GM19438 (cell line): Measurements from ENCODE around the gene CDC42EP2.

ENCODE experiments used
- ATAC-seq: cut with Tn5 transposase; IDR thresholded peaks from one replicate; pipeline ENCODE4 v1.9.1; 2021; ENCODE audit warnings: low read depth; ENCODE audit not compliant: unreplicated experiment

Gene CDC42EP2

GRCh38 chr11:65297026-65297672 lies 17.5 kb upstream of the CDC42EP2 start:
- ATAC-seq = no peak

DNA sequence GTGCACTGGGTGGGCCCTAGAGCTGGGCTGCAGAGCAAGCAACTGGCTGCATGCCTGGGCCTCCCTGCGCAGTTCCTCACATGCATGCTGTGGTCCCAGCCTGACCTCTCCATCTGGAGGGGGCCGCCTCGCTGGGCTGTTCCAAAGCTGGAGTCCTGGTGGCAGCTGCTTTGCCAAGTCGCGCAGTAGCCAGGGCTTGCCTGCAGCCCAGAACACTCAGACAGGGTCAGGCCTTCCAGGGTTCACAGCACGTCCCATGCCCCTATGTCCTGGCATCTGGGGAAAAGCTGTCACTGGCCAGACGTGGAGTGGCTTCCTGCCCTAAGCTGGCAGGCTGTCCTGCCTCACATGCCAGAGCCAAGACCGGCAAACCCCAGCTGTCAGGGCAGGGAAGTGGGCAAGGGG lies 16.5 kb upstream of the CDC42EP2 start:
- no peak for ATAC-seq

DNA sequence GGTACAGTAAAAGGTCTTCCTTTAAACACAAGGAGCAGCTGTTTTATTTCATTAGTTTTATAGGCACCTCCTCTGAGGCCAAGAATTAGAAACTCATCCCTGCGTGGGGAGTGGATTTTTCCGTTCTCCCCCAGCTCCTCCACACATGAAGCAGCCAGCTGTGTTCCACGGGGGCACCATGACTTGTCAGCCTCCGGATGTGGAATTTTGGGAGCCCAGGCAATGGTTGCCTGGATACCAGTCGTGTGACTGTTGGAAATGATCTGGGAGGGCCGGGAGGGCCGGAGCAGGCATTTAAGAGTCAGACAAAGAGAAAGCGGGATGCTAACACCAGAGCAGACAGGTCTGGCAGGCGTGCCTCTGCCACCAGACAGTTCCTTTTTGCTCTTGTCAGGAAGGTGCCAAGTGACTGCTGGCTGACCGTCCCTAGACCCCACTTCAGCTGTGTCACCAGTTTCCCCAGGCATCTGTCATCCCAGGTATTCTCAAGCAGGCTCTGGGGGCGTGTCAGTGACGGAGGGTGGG lies 15.9 kb upstream of the CDC42EP2 start:
- no peak for ATAC-seq

DNA sequence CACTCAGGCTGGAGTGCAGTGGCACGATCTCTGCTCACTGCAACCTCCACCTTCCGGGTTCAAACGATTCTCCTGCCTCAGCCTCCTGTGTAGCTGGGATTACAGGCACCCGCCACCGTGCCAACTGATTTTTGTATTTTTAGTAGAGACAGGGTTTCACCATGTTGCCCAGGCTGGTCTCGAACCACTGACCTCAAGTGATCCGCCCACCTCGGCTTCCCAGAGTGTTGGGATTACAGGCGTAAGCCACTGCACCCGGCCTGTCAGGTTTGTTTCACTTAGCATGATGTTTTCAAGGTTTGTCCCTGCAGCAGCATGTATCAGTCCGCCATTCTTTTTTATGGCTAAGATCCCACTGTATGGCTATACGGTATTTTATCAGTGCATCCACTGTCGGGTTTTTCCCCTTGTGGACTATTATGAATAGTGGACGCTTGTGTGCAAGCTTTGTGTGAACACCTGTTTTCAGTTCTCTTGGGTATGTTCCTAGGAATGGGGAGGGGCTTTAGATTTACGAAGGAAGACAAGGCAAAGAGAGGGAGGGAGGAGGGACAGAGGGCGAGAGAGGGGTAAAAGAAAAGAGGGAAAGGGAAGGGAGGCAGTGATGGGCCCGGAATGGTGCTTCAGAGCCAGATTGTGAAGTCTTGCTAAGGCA lies 13.9 kb upstream of the CDC42EP2 start:
- ATAC-seq = no peak

GRCh38 chr11:65301491-65302329 lies 13.0 kb upstream of the CDC42EP2 start:
- ATAC-seq = no peak

DNA sequence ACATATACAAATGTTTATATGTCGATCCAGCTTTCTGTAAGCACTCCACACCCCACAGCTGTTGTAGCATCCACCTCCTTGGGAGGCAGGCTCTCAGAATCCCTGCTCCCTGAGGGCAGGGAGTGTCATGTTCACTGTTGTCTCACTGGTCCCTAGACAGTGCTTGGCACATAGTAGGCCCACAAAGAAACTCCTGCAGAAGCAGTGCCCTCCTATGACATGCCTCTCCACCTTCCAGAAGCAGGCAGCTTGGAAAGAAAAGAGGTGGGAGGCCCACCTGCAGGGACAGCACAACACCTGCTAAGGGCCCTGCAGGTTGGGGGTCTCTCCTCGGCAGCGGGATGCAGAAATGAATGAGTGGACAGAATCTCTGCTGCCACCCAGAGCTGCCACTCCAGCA lies 11.1 kb upstream of the CDC42EP2 start:
- no peak for ATAC-seq

DNA sequence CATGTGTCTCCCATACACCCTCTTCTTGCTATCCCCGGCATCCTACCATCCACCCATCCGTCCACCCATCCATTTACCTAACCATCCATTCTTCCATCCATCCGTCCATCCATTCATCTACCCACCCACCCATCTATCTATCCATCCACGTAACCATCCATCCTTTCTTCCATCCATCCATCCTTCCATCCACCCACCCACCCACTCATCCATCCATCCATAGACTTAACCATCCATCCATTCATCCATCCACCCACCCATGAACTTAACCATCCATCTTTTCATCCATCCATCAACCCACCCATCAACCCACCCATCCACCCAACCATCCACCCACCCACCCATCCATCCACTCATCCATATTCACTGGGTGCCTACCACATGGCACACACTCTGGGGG lies 10.6 kb upstream of the CDC42EP2 start:
- ATAC-seq = no peak

- no peak for ATAC-seq
Measured at GRCh38 chr11:65304613-65305012, 10.1 kb upstream of the CDC42EP2 start.

DNA sequence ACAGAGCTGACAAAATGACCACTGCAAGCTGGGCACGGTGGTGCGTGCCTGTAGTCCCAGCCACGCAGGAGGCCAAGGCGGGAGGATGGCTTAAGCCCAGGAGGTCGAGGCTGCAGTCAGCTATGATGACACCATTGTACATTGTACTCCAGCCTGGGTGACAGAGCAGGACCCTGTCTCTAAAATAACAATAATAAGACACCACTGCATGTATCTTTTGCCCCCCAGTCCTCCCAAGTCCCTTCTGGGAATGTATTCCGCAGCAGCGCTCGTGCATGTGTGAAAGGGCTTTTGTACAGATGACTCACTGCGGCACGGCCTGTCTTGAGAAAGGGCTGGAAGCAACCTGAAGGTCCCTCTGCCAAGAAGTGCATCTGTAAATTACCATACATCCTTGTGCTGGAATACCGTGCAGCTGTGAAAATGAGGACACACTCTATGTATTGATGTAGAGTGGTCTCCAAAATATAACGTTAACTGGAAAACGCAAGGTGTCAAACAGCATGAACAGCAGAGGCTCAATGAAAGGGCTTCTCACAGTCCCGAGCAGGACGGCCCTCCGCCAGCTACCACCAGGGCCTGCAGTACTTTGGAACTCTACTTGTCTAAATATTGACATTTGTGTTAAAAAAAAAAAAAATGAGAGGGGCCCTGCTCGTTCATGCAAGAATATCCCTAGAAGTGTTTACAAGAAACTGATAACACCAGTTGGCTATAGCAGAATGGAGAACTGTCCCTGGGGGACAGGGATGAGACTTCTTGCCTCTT lies 9.0 kb upstream of the CDC42EP2 start:
- ATAC-seq = no peak

DNA sequence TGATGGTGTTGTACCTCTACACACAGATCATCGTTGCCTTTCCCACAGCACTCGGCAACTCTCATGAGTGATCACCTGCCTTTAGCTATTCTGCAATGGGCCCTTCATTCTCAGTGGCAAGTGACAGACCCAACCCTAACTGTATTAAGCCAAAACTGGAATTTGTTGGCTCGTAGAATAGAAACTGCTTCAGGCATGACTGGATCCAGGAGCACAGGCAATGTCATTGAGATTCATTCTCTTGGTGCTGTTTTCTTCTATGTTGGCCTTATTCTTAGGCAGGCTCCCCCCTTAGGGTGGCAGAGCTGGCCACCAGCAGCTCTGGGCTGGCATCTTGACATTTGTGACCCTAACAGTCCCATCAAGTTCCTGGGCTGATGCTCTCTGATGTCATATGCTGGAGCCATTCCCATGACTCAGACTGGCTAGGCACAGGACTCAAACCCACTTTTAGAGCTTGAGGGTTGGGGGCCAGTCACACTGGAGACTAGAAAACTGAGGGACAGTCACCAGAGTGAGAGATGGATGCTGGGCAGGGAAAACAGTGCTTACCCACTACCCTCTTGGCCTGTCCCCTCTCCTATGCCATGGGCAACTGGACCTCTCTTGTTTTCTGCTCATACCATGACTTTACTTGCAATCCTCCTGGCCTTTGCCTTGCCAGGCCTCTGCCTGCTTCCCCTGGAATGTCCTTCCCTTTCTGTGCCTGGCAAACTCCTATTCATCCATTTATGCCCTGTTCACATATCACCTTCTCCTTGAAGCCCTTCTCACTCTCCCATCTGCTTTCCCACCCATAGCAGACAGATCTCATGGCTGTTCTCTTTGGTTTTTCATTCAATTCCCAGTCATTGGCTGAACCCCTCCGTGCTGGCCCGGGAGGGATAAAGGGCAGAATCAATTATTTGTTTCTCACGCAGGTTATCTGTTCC lies 7.1 kb upstream of the CDC42EP2 start:
- no peak for ATAC-seq

GRCh38 chr11:65308281-65308891 lies 6.3 kb upstream of the CDC42EP2 start:
- ATAC-seq = no peak

DNA sequence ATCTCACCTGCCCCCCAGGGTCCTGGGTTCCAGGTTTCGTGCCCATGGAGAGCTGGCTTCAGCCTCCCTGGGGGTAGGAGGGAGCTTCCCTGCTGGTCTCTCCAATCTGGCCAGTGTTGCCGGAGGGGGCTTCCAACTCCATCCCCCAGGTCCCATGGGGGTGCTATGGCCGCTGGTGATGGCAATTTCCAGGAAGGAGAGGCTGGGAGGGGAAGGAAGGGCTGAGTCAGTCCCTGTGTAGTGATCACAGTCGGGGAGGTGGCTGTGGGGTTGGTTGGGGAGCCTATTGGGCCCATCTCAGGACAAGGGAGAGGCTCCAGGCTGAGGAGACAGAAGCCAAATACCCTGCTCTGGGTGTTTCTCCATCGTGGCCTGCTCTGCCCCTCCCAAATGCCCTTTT lies 5.7 kb upstream of the CDC42EP2 start:
- no peak for ATAC-seq

GRCh38 chr11:65310215-65310614 lies 4.5 kb upstream of the CDC42EP2 start:
- no peak for ATAC-seq

DNA sequence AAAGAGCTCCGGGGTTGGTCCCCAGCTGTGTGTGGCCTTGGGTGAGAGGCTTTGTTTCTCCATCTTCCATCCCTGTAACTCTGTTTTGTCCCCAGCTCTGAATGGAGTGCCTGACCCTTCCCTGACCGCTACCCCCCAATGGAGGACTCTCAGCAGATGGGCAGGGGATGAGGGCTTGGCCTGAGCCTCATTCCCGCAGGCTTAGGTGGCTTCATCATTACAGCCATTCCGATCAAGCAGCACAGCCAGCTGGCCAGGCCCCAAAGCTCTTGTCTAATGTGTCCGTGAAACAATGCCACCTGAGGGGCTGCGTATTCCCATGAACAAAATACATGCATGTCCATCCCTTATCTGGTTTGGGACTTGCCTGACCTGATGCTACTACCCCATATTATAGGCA lies 3.9 kb upstream of the CDC42EP2 start:
- ATAC-seq = no peak

DNA sequence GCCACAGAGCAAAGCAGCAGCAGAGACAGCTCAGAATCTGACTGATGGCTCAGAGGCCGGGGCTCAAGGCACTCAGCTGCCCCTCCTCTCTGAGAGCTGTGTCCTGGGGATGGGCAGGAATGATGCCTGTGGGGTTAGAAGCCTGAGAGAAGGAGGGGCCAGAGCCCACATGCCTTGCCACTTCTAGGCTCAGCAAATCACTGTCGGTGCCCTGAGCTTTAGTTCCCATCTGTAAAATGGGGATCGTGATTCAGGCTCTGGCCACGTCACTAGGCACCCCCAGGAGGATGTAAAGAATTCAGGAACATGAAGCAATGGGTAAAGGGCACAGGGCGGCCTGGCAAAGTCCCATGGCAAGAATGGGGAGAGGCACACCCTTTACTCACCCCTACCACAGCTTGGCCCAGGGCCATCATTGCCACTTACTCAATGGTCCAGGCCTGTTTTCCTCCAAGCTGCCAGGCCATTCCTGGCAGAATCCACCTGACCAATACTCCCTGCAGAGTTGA lies 3.4 kb upstream of the CDC42EP2 start:
- ATAC-seq = no peak

- no peak for ATAC-seq
Measured at GRCh38 chr11:65315204-65315865, 669 bp downstream of the CDC42EP2 start.

DNA sequence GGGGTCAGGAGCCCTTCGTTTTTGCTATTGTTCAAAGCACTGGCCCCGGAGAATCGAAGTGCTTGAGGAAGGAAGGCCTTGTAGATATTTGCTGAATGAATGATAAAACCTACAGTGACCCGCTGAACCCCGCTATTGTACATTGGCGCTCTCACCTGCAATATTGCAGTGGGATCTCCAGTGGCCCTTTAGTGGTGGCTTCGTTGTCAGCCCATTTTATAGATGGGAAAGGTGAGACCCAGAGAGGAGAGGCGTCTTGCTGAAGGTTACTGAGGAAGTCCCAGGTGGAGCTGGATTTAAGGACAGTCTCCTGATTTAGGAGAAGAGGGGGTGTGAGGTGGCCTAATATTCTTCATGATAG lies 1.2 kb downstream of the CDC42EP2 start:
- no peak for ATAC-seq

- no peak for ATAC-seq
Measured at GRCh38 chr11:65316227-65317024, 1.8 kb downstream of the CDC42EP2 start.
